K562 (cell line): ENCODE data around the gene ASB14. TPM values are rescaled to one million over a fixed set of nuclear protein-coding genes. Genes with fewer than 3 reads are reported as not detected.

ENCODE experiments used
- ATAC-seq: fragments of 200-7000 bp; cut with Tn5 transposase; 3 replicates; pipeline ENCODE4 v1.9.1; 2020; ENCODE audit warnings: moderate library complexity
- BruUV-seq: library from RNA; stranded (reverse); fragments of 400-500 nt; replicated peaks from 2 replicates; lab custom pipeline; 2021; lab: Mats Ljungman, UMichigan
- CTCF ChIA-PET: fragments of 300-600 bp; formaldehyde crosslinking; extraction: SDS; loops from one replicate; lab custom pipeline; 2021; ENCODE audit warnings: low intra/inter-chr PET ratio; lab: Yijun Ruan, JAX
- POLR2A ChIA-PET: fragments of 300-600, 350-650 bp; sonication (Branson Sonifier 250); formaldehyde crosslinking; extraction: SDS; loops from one replicate; lab custom pipeline; 2021; ENCODE audit warnings: antibody characterized with exemption, inconsistent platforms; lab: Yijun Ruan, JAX
- DNase-seq, 4 experiments: peaks; one replicate each; pipeline versions ENCODE4 v3.0.0 to v3.0.0-alpha.2; 2011 to 2018; ENCODE audit warnings: low spot score in 3 of 4, mixed read lengths in 3 of 4; ENCODE audit errors: extremely low read depth in 1 of 4
- FAIRE-seq: peaks from 2 replicates; lab custom pipeline; 2011; peaks lifted over from hg19 to GRCh38; lab: Jason Lieb, UNC
- H2AFZ ChIP-seq: 2 replicates; pipeline ENCODE4 v1.6.0; 2011; ENCODE audit warnings: low read depth, low read length, control low read depth, inconsistent platforms
- H3K27ac ChIP-seq: fragments of 200-600 bp; 3 replicates; pipeline ENCODE4 v1.8.0; 2011; ENCODE audit warnings: low read depth, mild to moderate bottlenecking, control low read depth, inconsistent platforms, low read length, moderate library complexity, mixed read lengths; ENCODE audit errors: extremely low read depth
- H3K27me3 ChIP-seq, 2 experiments: fragments of 300-600 bp in 1 of 2; 2 replicates in 1 of 2; 3 replicates in 1 of 2; pipeline versions ENCODE4 v1.6.0 to v1.8.0; 2011; ENCODE audit warnings: inconsistent platforms in 2 of 2, low read length in 2 of 2, mild to moderate bottlenecking in 1 of 2, mixed read lengths in 1 of 2, moderate library complexity in 1 of 2; ENCODE audit not compliant: control insufficient read depth in 2 of 2, insufficient read depth in 2 of 2
- H3K36me3 ChIP-seq: fragments of 300-600 bp; 3 replicates; pipeline ENCODE4 v1.8.0; 2011; ENCODE audit warnings: mild to moderate bottlenecking, low read length, inconsistent platforms; ENCODE audit not compliant: control insufficient read depth, insufficient read depth
- H3K4me1 ChIP-seq, 2 experiments: fragments of 200-600 bp in 1 of 2; replicated peaks in 1 of 2; 2 replicates in 1 of 2; 3 replicates in 1 of 2; pipeline versions ENCODE4 v1.5.1 to v1.8.0; 2011; ENCODE audit warnings: inconsistent platforms in 2 of 2, low read length in 2 of 2, mild to moderate bottlenecking in 1 of 2, mixed read lengths in 1 of 2, moderate library complexity in 1 of 2; ENCODE audit not compliant: control insufficient read depth in 2 of 2, insufficient read depth in 2 of 2
- H3K4me2 ChIP-seq: 2 replicates; pipeline ENCODE4 v1.6.1; 2011; ENCODE audit warnings: low read length, control low read depth, inconsistent platforms, mixed read lengths; ENCODE audit not compliant: insufficient read depth
- H3K4me3 ChIP-seq: fragments of 200-600 bp; sonication (generic), shearing (Covaris generic); 2 replicates; pipeline ENCODE4 v1.5.1; 2016; ENCODE audit warnings: control low read depth, inconsistent platforms
- H3K79me2 ChIP-seq: fragments of 200-600 bp; 3 replicates; pipeline ENCODE4 v1.8.0; 2011; ENCODE audit warnings: low read length, inconsistent platforms; ENCODE audit not compliant: control insufficient read depth, insufficient read depth
- H3K9ac ChIP-seq, 2 experiments: 2 replicates each; pipeline versions ENCODE4 v1.6.0 to v1.6.1; 2011; ENCODE audit warnings: low read depth in 2 of 2, low read length in 2 of 2, control low read depth in 1 of 2, inconsistent platforms in 1 of 2, mild to moderate bottlenecking in 1 of 2, mixed read lengths in 1 of 2; ENCODE audit not compliant: insufficient read depth in 1 of 2
- H3K9me1 ChIP-seq: one replicate; pipeline ENCODE4 v1.6.0; 2011; ENCODE audit warnings: inconsistent platforms, mild to moderate bottlenecking, low read length, moderate library complexity; ENCODE audit not compliant: control insufficient read depth, insufficient read depth
- H3K9me3 ChIP-seq: replicated peaks from 2 replicates; pipeline ENCODE4 v1.5.1; 2011; ENCODE audit warnings: low read depth, low read length, inconsistent platforms; ENCODE audit not compliant: control insufficient read depth, insufficient read depth
- H4K20me1 ChIP-seq: replicated peaks from 2 replicates; pipeline ENCODE4 v1.6.1; 2011; ENCODE audit warnings: low read length, inconsistent platforms, mixed read lengths; ENCODE audit not compliant: control insufficient read depth, insufficient read depth
- BCL6 ChIP-seq: fragments of 250-450 bp; sonication (Bioruptor Pico); IDR thresholded peaks from 2 replicates; pipeline ENCODE4 v1.4.0; 2020
- BCOR ChIP-seq: fragments of 450-650 bp; IDR thresholded peaks from 2 replicates; pipeline ENCODE4 v1.6.1; 2016
- CCAR2 ChIP-seq: fragments of 200-400 bp; formaldehyde crosslinking; IDR thresholded peaks from 2 replicates; pipeline ENCODE4 v1.6.1; 2017; ENCODE audit warnings: mild to moderate bottlenecking, low read depth, low read length
- RBM25 ChIP-seq: fragments of 200-400 bp; formaldehyde crosslinking; IDR thresholded peaks from 2 replicates; pipeline ENCODE4 v1.6.1; 2018; ENCODE audit warnings: low read length, low read depth, moderate library complexity; ENCODE audit not compliant: severe bottlenecking
- SNRNP70 ChIP-seq: fragments of 200-400 bp; formaldehyde crosslinking; optimal IDR thresholded peaks from 2 replicates; pipeline ENCODE3; 2017; ENCODE audit warnings: low read depth, low read length
- ZNF766 ChIP-seq: fragments of 200-800 bp; sonication (Bioruptor generic); conservative IDR thresholded peaks from 2 replicates; pipeline ENCODE4 v1.6.1; 2016; ENCODE audit warnings: missing genetic modification characterization, missing compliant biosample characterization
- WGBS: fragments of 100-300 bp; shearing (Covaris generic); methylation state at CpG from one replicate; pipeline ENCODE4 v1.1.6; 2016; ENCODE audit warnings: low coverage, mixed read lengths; ENCODE audit not compliant: insufficient coverage; ENCODE audit errors: missing lambda C conversion rate; 5-methylcytosine and 5-hydroxymethylcytosine counted together
- in situ Hi-C: fragments of 300-500 bp; cut with MboI; formaldehyde crosslinking; loops from 4 replicates; pipeline ENCODE4 v1.15.0; 2018; ENCODE audit warnings: inconsistent platforms, mixed read lengths
- intact Hi-C: fragments of 100-400 bp; cut with micrococcal nuclease; formaldehyde crosslinking; loops from 2 replicates; pipeline ENCODE4 v1.14.2; 2022
- polyA plus RNA-seq, 8 experiments: library from polyadenylated mRNA; depleted of rRNA in 4 of 8; stranded (reverse) in 5 of 8; unstranded in 3 of 8; fragments of >200 nt; fragmentation: Nextera tagmentation in 2 of 8; fragmentation: Illumina TruSeq in 1 of 8; extraction: Ambion mirVana in 2 of 8; extraction: Trizol in 1 of 8; gene quantifications; 2 replicates each; pipeline versions ENCODE4 v1.2.1 to v1.2.3, GENCODE V29; 2011 to 2014; ENCODE audit warnings: inconsistent platforms in 1 of 8, missing spikeins in 1 of 8
- total RNA-seq, 7 experiments: library from RNA; depleted of rRNA in 6 of 7; stranded (reverse); fragments of >200 nt in 6 of 7; fragmentation: Illumina TruSeq in 2 of 7; extraction: Trizol in 2 of 7; gene quantifications; 2 replicates each; pipeline versions ENCODE4 v1.2.1 to v1.2.3, GENCODE V29; 2011 to 2021; ENCODE audit warnings: low replicate concordance in 1 of 7

ASB14 gene
- total and polyA plus RNA-seq, 9 of the 15 experiments (the other 6 are each of a cell fraction or from before 2014, with no cell fraction given): 0.01 to 0.07 TPM; not detected in 7

DNA sequence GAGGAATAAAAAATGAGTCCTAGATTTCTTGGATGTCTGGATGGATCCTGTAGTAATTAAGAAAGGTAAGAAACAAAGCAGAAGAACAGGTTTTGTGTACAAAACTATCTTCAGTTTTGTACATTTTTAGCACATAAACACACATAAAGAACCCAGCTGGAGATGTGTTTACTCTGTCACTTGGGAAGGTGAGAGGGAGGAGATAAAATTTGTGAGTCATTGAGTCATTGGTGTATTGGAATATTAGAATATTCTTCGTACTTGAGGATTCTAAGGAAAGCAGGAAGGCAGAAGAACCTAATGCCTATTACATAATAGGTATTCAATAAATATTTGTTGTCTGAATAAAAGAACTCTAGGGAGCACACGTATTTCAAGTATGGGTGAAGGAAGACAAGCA, 47.5 kb downstream of the ASB14 start:
- in situ Hi-C loops (no loop called here), intact Hi-C loops (no loop called here)
- ATAC-seq: no peak
- 48% methylated on average over 2 of the region's 2 CpGs for WGBS
- no peak overlapping the region for H3K4me2 ChIP-seq
- CTCF ChIA-PET: no interaction called here
- no peaks in the 10 kb centered on the region for H3K9me1 ChIP-seq
- no peaks in the 10 kb centered on the region for H3K79me2 ChIP-seq
- H3K4me3 ChIP-seq: no peak overlapping the region
- no peak overlapping the region for H3K9ac ChIP-seq
- H2AFZ ChIP-seq: no peak overlapping the region
- BruUV-seq: no TSS peak
- POLR2A ChIA-PET: no interaction called here
- no peaks in the 10 kb centered on the region for H3K27me3 ChIP-seq
- no peak for FAIRE-seq
- no peak overlapping the region for H3K27ac ChIP-seq
- H3K9me3 ChIP-seq: no peaks in the 10 kb centered on the region
- H3K4me1 ChIP-seq: no peaks in the 10 kb centered on the region
- peaks cover 24% of the 10 kb centered on the region; the same call in 2 of the 3 replicates for H3K36me3 ChIP-seq
- no peaks in the 10 kb centered on the region for H4K20me1 ChIP-seq
- TF ChIP-seq BCOR (no peak), ZNF766 (CRISPR knock-in tag) (no peak), SNRNP70 (no peak), BCL6 (CRISPR knock-in tag) (no peak), RBM25 (no peak), CCAR2 (no peak)
- no peak for DNase-seq
